GM23338 (cell line): ENCODE measurements around the gene TOLLIP. TPM values are rescaled to one million over a fixed set of nuclear protein-coding genes. Genes with fewer than 3 reads are reported as not detected.

Source experiments
- ATAC-seq: fragments of 200-7000 bp; cut with Tn5 transposase; 3 replicates; pipeline ENCODE4 v1.9.1; 2020
- DNase-seq: peaks from one replicate; pipeline ENCODE4 v3.0.0-alpha.2; 2015; ENCODE audit warnings: low spot score
- H2AFZ ChIP-seq: fragments of 200-600 bp; sonication (generic); 2 replicates; pipeline ENCODE4 v1.8.0; 2016; ENCODE audit warnings: antibody characterized with exemption, mild to moderate bottlenecking, moderate library complexity
- H3F3A ChIP-seq: fragments of 200-600 bp; sonication (generic); replicated peaks from 2 replicates; pipeline ENCODE4 v1.8.0; 2017; ENCODE audit warnings: antibody characterized with exemption, mixed run types, low read depth
- H3K27ac ChIP-seq: fragments of 200-600 bp; sonication (generic); 2 replicates; pipeline ENCODE4 v1.6.1; 2016; ENCODE audit warnings: low read depth
- H3K27me3 ChIP-seq: fragments of 200-600 bp; sonication (generic); 2 replicates; pipeline ENCODE4 v1.8.0; 2016; ENCODE audit warnings: mild to moderate bottlenecking, mixed run types, moderate library complexity; ENCODE audit not compliant: insufficient read depth
- H3K36me3 ChIP-seq: fragments of 200-600 bp; sonication (generic); 2 replicates; pipeline ENCODE4 v1.8.0; 2016; ENCODE audit warnings: mild to moderate bottlenecking; ENCODE audit not compliant: insufficient read depth
- H3K4me1 ChIP-seq: fragments of 200-600 bp; sonication (generic); 2 replicates; pipeline ENCODE4 v1.8.0; 2016; ENCODE audit warnings: mild to moderate bottlenecking, moderate library complexity; ENCODE audit not compliant: insufficient read depth
- H3K4me2 ChIP-seq: fragments of 200-600 bp; sonication (generic); 2 replicates; pipeline ENCODE4 v1.7.1; 2017; ENCODE audit warnings: mixed run types
- H3K4me3 ChIP-seq: fragments of 200-600 bp; sonication (generic); 2 replicates; pipeline ENCODE4 v1.6.1; 2016; ENCODE audit warnings: mixed run types
- H3K79me2 ChIP-seq: fragments of 200-600 bp; sonication (generic); replicated peaks from 2 replicates; pipeline ENCODE4 v1.8.0; 2017; ENCODE audit warnings: mild to moderate bottlenecking; ENCODE audit not compliant: insufficient read depth
- H3K9me2 ChIP-seq: fragments of 200-600 bp; sonication (generic); 2 replicates; pipeline ENCODE4 v1.8.0; 2017; ENCODE audit not compliant: insufficient read depth
- H4K20me1 ChIP-seq: fragments of 200-600 bp; sonication (generic); replicated peaks from 2 replicates; pipeline ENCODE4 v1.8.0; 2017; ENCODE audit warnings: mild to moderate bottlenecking; ENCODE audit not compliant: insufficient read depth
- H3K27ac Mint-ChIP-seq: 2 replicates; pipeline ENCODE4 v1.8.0; 2020; ENCODE audit warnings: inconsistent platforms, mild to moderate bottlenecking, moderate library complexity, mixed read lengths
- H3K27me3 Mint-ChIP-seq: 3 replicates; pipeline ENCODE4 v1.8.0; 2022; ENCODE audit warnings: low read depth, mild to moderate bottlenecking, moderate library complexity, mixed read lengths, inconsistent platforms; ENCODE audit not compliant: insufficient read depth, poor library complexity
- H3K36me3 Mint-ChIP-seq: 3 replicates; pipeline ENCODE4 v1.8.0; 2021; ENCODE audit warnings: low read depth, mild to moderate bottlenecking, inconsistent platforms, moderate library complexity, mixed read lengths
- H3K4me1 Mint-ChIP-seq: 3 replicates; pipeline ENCODE4 v1.8.0; 2020; ENCODE audit warnings: mild to moderate bottlenecking, inconsistent platforms, mixed read lengths
- H3K4me3 Mint-ChIP-seq: 3 replicates; pipeline ENCODE4 v1.8.0; 2021; ENCODE audit warnings: moderate library complexity, mild to moderate bottlenecking, inconsistent platforms, mixed read lengths
- H3K9me3 Mint-ChIP-seq: 3 replicates; pipeline ENCODE4 v1.8.0; 2020; ENCODE audit warnings: moderate library complexity, mild to moderate bottlenecking, inconsistent platforms, mixed read lengths
- EZH2 ChIP-seq: fragments of 200-600 bp; sonication (generic); IDR thresholded peaks from one replicate; pipeline ENCODE4 v1.8.0; 2017; ENCODE audit warnings: antibody characterized with exemption, mild to moderate bottlenecking, low read depth; ENCODE audit not compliant: unreplicated experiment
- EZH2phosphoT487 ChIP-seq: fragments of 200-600 bp; sonication (generic); IDR thresholded peaks from one replicate; pipeline ENCODE4 v1.8.1; 2018; ENCODE audit warnings: antibody characterized with exemption; ENCODE audit not compliant: unreplicated experiment
- JUNB ChIP-seq: IDR thresholded peaks from one replicate; pipeline ENCODE4 v1.6.1; 2016; ENCODE audit warnings: antibody characterized with exemption; ENCODE audit not compliant: unreplicated experiment
- NANOG ChIP-seq: IDR thresholded peaks from 2 replicates; pipeline ENCODE4 v1.6.1; 2016; ENCODE audit warnings: antibody characterized with exemption, borderline replicate concordance
- POLR2AphosphoS5 ChIP-seq: IDR thresholded peaks from 2 replicates; pipeline ENCODE4 v1.6.1; 2016; ENCODE audit warnings: antibody characterized with exemption, low read depth
- STAT1 ChIP-seq: IDR thresholded peaks from one replicate; pipeline ENCODE4 v1.6.1; 2016; ENCODE audit warnings: antibody characterized with exemption; ENCODE audit not compliant: unreplicated experiment
- polyA plus RNA-seq: library from polyadenylated mRNA; unstranded; fragments of >200 nt; fragmentation: Nextera tagmentation; extraction: Ambion mirVana; gene quantifications from 2 replicates; pipeline ENCODE4 v1.2.1, GENCODE V29; 2016
- total RNA-seq: library from RNA; depleted of rRNA; stranded (reverse); fragments of >200 nt; shearing (Covaris generic); gene quantifications from 2 replicates; pipeline ENCODE4 v1.2.3, GENCODE V29; 2014
- TF ChIP-seq, protein P1 (sequence below): IDR thresholded peaks from one replicate; pipeline ENCODE4 v1.6.1; 2018; ENCODE audit warnings: antibody characterized with exemption; ENCODE audit not compliant: unreplicated experiment
- TF ChIP-seq, protein P2 (sequence below): fragments of 250-450 bp; sonication (Bioruptor Pico); IDR thresholded peaks from 2 replicates; pipeline ENCODE4 v1.5.0; 2020; ENCODE audit warnings: mild to moderate bottlenecking, moderate library complexity
- TF ChIP-seq, protein P3 (sequence below): IDR thresholded peaks from 2 replicates; pipeline ENCODE4 v1.6.1; 2016; ENCODE audit warnings: antibody characterized with exemption

TOLLIP gene
- total and polyA plus RNA-seq, 2 experiments from 2014 or later: 13.5 to 18.0 TPM

DNA sequence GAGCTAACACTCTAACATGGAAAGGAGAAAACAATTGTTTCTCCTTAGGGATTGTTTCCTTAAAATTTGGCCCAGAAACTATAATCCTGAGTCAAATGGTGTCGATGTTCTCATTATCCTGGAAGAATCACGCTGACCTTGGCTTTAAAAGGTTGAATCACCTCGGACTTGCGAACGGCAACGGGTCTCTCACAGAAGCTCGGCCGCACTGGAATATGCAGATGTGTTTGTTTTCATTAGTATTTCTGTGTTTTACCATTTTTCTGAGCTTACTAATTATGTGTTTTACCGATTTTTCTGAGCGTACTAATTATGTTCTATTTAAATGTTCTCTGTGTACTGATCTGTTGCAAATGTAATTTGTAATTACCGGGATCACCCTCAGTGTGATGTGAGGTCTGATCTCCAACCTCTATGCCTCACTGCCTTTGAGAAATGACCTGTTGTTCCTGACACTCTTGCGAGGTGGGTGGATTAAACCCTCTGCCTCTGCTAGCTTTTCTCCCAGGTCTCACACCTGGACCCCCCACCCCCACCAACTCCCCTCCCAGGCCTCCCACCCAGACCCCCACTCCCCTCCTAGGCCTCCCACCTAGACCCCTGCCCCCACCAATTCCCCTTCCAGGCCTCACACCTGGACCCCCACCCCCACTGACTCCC, 42.0 kb upstream of the TOLLIP start:
- Mint-ChIP-seq H3K27ac (peak overlapping the region; percentile 99), H3K4me1 (peaks cover 7% of the 10 kb centered on the region), H3K27me3 (peaks cover 18% of the 10 kb centered on the region), H3K36me3 (no peaks in the 10 kb centered on the region), H3K9me3 (no peaks in the 10 kb centered on the region), H3K4me3 (no peak overlapping the region)
- Histone ChIP-seq H3K4me2 (no peak overlapping the region), H4K20me1 (no peaks in the 10 kb centered on the region), H3K79me2 (no peaks in the 10 kb centered on the region), H3K4me3 (no peak overlapping the region), H3K27me3 (no peaks in the 10 kb centered on the region), H3K4me1 (no peaks in the 10 kb centered on the region), H3K27ac (no peak overlapping the region), H3F3A (no peaks in the 10 kb centered on the region), H2AFZ (no peak overlapping the region), H3K36me3 (no peaks in the 10 kb centered on the region), H3K9me2 (no peaks in the 10 kb centered on the region)
- TF ChIP-seq POLR2AphosphoS5: 0 out of 2 replicates have a peak, but pooled peaks have one; percentile 43
- TF ChIP-seq, protein P1, sequence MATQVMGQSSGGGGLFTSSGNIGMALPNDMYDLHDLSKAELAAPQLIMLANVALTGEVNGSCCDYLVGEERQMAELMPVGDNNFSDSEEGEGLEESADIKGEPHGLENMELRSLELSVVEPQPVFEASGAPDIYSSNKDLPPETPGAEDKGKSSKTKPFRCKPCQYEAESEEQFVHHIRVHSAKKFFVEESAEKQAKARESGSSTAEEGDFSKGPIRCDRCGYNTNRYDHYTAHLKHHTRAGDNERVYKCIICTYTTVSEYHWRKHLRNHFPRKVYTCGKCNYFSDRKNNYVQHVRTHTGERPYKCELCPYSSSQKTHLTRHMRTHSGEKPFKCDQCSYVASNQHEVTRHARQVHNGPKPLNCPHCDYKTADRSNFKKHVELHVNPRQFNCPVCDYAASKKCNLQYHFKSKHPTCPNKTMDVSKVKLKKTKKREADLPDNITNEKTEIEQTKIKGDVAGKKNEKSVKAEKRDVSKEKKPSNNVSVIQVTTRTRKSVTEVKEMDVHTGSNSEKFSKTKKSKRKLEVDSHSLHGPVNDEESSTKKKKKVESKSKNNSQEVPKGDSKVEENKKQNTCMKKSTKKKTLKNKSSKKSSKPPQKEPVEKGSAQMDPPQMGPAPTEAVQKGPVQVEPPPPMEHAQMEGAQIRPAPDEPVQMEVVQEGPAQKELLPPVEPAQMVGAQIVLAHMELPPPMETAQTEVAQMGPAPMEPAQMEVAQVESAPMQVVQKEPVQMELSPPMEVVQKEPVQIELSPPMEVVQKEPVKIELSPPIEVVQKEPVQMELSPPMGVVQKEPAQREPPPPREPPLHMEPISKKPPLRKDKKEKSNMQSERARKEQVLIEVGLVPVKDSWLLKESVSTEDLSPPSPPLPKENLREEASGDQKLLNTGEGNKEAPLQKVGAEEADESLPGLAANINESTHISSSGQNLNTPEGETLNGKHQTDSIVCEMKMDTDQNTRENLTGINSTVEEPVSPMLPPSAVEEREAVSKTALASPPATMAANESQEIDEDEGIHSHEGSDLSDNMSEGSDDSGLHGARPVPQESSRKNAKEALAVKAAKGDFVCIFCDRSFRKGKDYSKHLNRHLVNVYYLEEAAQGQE: no peak
- ATAC-seq (peak; percentile 13; the same call in 2 of the 3 replicates), DNase-seq (peak; percentile 23)

DNA sequence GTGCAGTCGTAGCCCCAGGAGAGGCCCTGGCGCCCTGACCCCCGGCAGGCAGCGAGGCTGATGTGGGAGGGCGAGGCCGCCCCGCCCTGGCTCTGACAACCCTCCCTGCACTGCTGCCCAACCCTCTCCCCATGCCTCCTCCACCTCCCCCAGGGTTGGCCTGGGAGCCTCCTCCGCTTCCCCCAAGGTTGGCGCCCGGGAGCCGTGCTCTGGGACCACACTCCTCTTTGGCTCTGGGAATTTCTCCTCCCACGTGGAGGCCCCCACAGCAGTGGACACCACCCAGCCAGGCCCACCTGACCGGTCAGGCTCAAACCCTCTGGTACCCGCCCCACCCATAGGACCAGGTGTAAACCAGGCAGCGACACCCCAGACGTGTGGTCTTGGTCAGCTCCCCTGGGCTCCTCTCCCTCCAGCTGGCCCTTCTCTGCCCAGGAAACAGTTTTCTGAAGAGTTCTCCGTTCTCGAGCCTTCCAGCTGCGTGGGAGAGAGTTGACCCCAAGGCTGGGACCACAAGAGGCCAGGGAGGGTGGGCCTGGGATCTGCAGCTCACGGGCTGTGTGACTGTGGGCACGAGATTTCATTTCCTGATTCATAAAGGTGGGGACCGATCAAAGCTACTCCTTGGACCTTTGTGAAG, 40.8 kb upstream of the TOLLIP start:
- ATAC-seq: no peak
- Histone ChIP-seq H3F3A (no peaks in the 10 kb centered on the region), H4K20me1 (no peaks in the 10 kb centered on the region), H3K4me1 (no peaks in the 10 kb centered on the region), H3K27ac (no peak overlapping the region), H3K9me2 (no peaks in the 10 kb centered on the region), H3K79me2 (no peaks in the 10 kb centered on the region), H3K4me3 (no peak overlapping the region), H3K4me2 (no peak overlapping the region), H2AFZ (no peak overlapping the region), H3K36me3 (no peaks in the 10 kb centered on the region), H3K27me3 (no peaks in the 10 kb centered on the region)
- Mint-ChIP-seq H3K27ac (no peak overlapping the region), H3K4me3 (no peak overlapping the region), H3K27me3 (peaks cover 15% of the 10 kb centered on the region), H3K9me3 (no peaks in the 10 kb centered on the region), H3K4me1 (peaks cover 7% of the 10 kb centered on the region), H3K36me3 (no peaks in the 10 kb centered on the region)
- no peak for DNase-seq
- no peak for TF ChIP-seq STAT1
- no peak for TF ChIP-seq EZH2phosphoT487
- TF ChIP-seq, protein P2, sequence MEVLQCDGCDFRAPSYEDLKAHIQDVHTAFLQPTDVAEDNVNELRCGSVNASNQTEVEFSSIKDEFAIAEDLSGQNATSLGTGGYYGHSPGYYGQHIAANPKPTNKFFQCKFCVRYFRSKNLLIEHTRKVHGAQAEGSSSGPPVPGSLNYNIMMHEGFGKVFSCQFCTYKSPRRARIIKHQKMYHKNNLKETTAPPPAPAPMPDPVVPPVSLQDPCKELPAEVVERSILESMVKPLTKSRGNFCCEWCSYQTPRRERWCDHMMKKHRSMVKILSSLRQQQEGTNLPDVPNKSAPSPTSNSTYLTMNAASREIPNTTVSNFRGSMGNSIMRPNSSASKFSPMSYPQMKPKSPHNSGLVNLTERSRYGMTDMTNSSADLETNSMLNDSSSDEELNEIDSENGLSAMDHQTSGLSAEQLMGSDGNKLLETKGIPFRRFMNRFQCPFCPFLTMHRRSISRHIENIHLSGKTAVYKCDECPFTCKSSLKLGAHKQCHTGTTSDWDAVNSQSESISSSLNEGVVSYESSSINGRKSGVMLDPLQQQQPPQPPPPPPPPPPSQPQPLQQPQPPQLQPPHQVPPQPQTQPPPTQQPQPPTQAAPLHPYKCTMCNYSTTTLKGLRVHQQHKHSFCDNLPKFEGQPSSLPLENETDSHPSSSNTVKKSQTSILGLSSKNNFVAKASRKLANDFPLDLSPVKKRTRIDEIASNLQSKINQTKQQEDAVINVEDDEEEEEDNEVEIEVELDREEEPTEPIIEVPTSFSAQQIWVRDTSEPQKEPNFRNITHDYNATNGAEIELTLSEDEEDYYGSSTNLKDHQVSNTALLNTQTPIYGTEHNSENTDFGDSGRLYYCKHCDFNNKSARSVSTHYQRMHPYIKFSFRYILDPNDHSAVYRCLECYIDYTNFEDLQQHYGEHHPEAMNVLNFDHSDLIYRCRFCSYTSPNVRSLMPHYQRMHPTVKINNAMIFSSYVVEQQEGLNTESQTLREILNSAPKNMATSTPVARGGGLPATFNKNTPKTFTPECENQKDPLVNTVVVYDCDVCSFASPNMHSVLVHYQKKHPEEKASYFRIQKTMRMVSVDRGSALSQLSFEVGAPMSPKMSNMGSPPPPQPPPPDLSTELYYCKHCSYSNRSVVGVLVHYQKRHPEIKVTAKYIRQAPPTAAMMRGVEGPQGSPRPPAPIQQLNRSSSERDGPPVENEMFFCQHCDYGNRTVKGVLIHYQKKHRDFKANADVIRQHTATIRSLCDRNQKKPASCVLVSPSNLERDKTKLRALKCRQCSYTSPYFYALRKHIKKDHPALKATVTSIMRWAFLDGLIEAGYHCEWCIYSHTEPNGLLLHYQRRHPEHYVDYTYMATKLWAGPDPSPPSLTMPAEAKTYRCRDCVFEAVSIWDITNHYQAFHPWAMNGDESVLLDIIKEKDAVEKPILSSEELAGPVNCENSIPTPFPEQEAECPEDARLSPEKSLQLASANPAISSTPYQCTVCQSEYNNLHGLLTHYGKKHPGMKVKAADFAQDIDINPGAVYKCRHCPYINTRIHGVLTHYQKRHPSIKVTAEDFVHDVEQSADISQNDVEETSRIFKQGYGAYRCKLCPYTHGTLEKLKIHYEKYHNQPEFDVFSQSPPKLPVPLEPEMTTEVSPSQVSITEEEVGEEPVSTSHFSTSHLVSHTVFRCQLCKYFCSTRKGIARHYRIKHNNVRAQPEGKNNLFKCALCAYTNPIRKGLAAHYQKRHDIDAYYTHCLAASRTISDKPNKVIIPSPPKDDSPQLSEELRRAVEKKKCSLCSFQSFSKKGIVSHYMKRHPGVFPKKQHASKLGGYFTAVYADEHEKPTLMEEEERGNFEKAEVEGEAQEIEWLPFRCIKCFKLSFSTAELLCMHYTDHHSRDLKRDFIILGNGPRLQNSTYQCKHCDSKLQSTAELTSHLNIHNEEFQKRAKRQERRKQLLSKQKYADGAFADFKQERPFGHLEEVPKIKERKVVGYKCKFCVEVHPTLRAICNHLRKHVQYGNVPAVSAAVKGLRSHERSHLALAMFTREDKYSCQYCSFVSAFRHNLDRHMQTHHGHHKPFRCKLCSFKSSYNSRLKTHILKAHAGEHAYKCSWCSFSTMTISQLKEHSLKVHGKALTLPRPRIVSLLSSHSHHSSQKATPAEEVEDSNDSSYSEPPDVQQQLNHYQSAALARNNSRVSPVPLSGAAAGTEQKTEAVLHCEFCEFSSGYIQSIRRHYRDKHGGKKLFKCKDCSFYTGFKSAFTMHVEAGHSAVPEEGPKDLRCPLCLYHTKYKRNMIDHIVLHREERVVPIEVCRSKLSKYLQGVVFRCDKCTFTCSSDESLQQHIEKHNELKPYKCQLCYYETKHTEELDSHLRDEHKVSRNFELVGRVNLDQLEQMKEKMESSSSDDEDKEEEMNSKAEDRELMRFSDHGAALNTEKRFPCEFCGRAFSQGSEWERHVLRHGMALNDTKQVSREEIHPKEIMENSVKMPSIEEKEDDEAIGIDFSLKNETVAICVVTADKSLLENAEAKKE (CRISPR knock-in tag): no peak
- no peak for TF ChIP-seq EZH2
- TF ChIP-seq NANOG: no peak
- TF ChIP-seq, protein P3, sequence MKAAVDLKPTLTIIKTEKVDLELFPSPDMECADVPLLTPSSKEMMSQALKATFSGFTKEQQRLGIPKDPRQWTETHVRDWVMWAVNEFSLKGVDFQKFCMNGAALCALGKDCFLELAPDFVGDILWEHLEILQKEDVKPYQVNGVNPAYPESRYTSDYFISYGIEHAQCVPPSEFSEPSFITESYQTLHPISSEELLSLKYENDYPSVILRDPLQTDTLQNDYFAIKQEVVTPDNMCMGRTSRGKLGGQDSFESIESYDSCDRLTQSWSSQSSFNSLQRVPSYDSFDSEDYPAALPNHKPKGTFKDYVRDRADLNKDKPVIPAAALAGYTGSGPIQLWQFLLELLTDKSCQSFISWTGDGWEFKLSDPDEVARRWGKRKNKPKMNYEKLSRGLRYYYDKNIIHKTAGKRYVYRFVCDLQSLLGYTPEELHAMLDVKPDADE: no peak
- no peak for TF ChIP-seq JUNB
